Ishikawa (cell line): ENCODE measurements around the gene SMIM9.

ENCODE experiments used
- CEBPB ChIP-seq: IDR thresholded peaks from 2 replicates; pipeline ENCODE4 v1.6.1; 2012
- CREB1 ChIP-seq: IDR thresholded peaks from 2 replicates; pipeline ENCODE4 v1.6.1; 2012; ENCODE audit warnings: low read depth
- EGR1 ChIP-seq: IDR thresholded peaks from 2 replicates; pipeline ENCODE4 v1.6.1; 2012
- EP300 ChIP-seq: IDR thresholded peaks from 2 replicates; pipeline ENCODE4 v1.6.1; 2012; ENCODE audit warnings: borderline replicate concordance
- FOXM1 ChIP-seq: IDR thresholded peaks from 2 replicates; pipeline ENCODE4 v1.6.1; 2012; ENCODE audit warnings: low read depth, borderline replicate concordance
- MAX ChIP-seq: IDR thresholded peaks from 2 replicates; pipeline ENCODE4 v1.6.1; 2012
- NFIC ChIP-seq: IDR thresholded peaks from 2 replicates; pipeline ENCODE4 v1.6.1; 2012
- RAD21 ChIP-seq: IDR thresholded peaks from 2 replicates; pipeline ENCODE4 v1.6.1; 2012; ENCODE audit warnings: low read depth
- REST ChIP-seq: IDR thresholded peaks from 2 replicates; pipeline ENCODE4 v1.6.1; 2012; ENCODE audit warnings: low read depth, mild to moderate bottlenecking
- TAF1 ChIP-seq: IDR thresholded peaks from 2 replicates; pipeline ENCODE4 v1.6.1; 2012; ENCODE audit warnings: low read depth, mild to moderate bottlenecking
- TCF12 ChIP-seq: IDR thresholded peaks from 2 replicates; pipeline ENCODE4 v1.6.1; 2012; ENCODE audit warnings: low read depth
- TEAD4 ChIP-seq: IDR thresholded peaks from 2 replicates; pipeline ENCODE4 v1.6.1; 2012
- USF1 ChIP-seq: IDR thresholded peaks from 2 replicates; pipeline ENCODE4 v1.6.1; 2012

SMIM9 gene

GRCh38 chrX:154776753-154777152 is 57.7 kb downstream of the SMIM9 start:
- TF ChIP-seq USF1 = no peak
- no peak for TF ChIP-seq CEBPB
- TF ChIP-seq TCF12 = no peak
- no peak for TF ChIP-seq MAX
- no peak for TF ChIP-seq RAD21
- no peak for TF ChIP-seq EP300
- no peak for TF ChIP-seq CREB1
- no peak for TF ChIP-seq EGR1
- no peak for TF ChIP-seq FOXM1
- TF ChIP-seq NFIC = no peak

GRCh38 chrX:154775419-154776349 is 58.8 kb downstream of the SMIM9 start:
- TF ChIP-seq REST = no peak
- no peak for TF ChIP-seq TAF1
- no peak for TF ChIP-seq TEAD4
- TF ChIP-seq FOXM1 = no peak
- no peak for TF ChIP-seq CREB1

GRCh38 chrX:154774622-154775021 is 59.8 kb downstream of the SMIM9 start:
- no peak for TF ChIP-seq TAF1
- TF ChIP-seq FOXM1 = no peak
- no peak for TF ChIP-seq EGR1
- TF ChIP-seq EP300 = no peak
